Sigmoid colon (tissue), 7 donors: ENCODE results near the gene RPS6KA2. TPM values are rescaled to one million over a fixed set of nuclear protein-coding genes. Genes with fewer than 3 reads are reported as not detected.

Source experiments
- DNase-seq: peaks from one replicate; pipeline ENCODE4 v3.0.0-alpha.2; 2019
- H3K27ac ChIP-seq, 4 donors: fragments of 200-600 bp; sonication (generic); one replicate each; pipeline ENCODE4 v1.5.1; 2016 to 2019; ENCODE audit warnings: mild to moderate bottlenecking in 1 of 4
- H3K27me3 ChIP-seq, 3 donors: fragments of 200-600 bp; sonication (generic); one replicate each; pipeline ENCODE4 v1.5.1; 2019; ENCODE audit warnings: mild to moderate bottlenecking in 1 of 3
- H3K36me3 ChIP-seq, 4 donors: fragments of 200-600 bp; sonication (generic); one replicate each; pipeline ENCODE4 v1.5.1; 2016 to 2019
- H3K4me1 ChIP-seq, 4 donors: fragments of 200-600 bp; sonication (generic); one replicate each; pipeline ENCODE4 v1.5.1; 2017 to 2019
- H3K4me3 ChIP-seq, 4 donors: fragments of 200-600 bp; sonication (generic); one replicate each; pipeline ENCODE4 v1.5.1; 2017 to 2019; ENCODE audit warnings: mild to moderate bottlenecking in 2 of 4, moderate library complexity in 1 of 4
- H3K9me3 ChIP-seq, 4 donors: fragments of 200-600 bp in 3 of 4; sonication (generic) in 3 of 4; one replicate each; pipeline versions ENCODE4 v1.5.1 to v1.6.1; 2013 to 2019
- EP300 ChIP-seq, 4 donors: sonication (generic); formaldehyde crosslinking; IDR thresholded peaks; one replicate each; pipeline ENCODE4 v1.6.1; 2017; ENCODE audit warnings: antibody characterized with exemption in 4 of 4
- POLR2A ChIP-seq, 2 donors: fragments of 450-650 bp; IDR thresholded peaks; one replicate each; pipeline ENCODE4 v1.6.1; 2016; ENCODE audit warnings: antibody characterized with exemption in 2 of 2, mild to moderate bottlenecking in 2 of 2, moderate library complexity in 2 of 2
- POLR2AphosphoS5 ChIP-seq, 4 donors: sonication (generic); formaldehyde crosslinking; IDR thresholded peaks; one replicate each; pipeline ENCODE4 v1.6.1; 2017; ENCODE audit warnings: antibody characterized with exemption in 4 of 4
- WGBS, 2 donors: extraction: QIAGEN DNeasy Blood & Tissue Kit; methylation state at CpG; one replicate each; pipeline ENCODE4 v1.1.7; 2013; 5-methylcytosine and 5-hydroxymethylcytosine counted together
- intact Hi-C: fragments of 100-400 bp; cut with DNase I; formaldehyde crosslinking; loops from one replicate; pipeline ENCODE4 v1.15.1; 2023
- polyA plus RNA-seq, 3 donors: library from polyadenylated mRNA; stranded (reverse); fragments of 200-250 nt; gene quantifications; one replicate each; pipeline ENCODE4 v1.2.3, GENCODE V29; 2013
- total RNA-seq, 4 donors: library from RNA; depleted of rRNA; stranded (reverse); fragments of >200 nt; gene quantifications; one replicate each; pipeline ENCODE4 v1.1.0, GENCODE V29; 2016
- TF ChIP-seq, protein P1 (sequence below), 4 experiments: fragments of 450-650 bp in 3 of 4; fragments of 200-600 bp in 1 of 4; IDR thresholded peaks; one replicate each; pipeline ENCODE4 v1.5.1; 2016 to 2019; ENCODE audit warnings: antibody characterized with exemption in 4 of 4, mild to moderate bottlenecking in 3 of 4, moderate library complexity in 2 of 4
- donor health status: healthy with polysubstance abuse.
- donor health status: Bipolar disorder and iron deficiency.
- donor health status: healthy.

Gene RPS6KA2
- total and polyA plus RNA-seq, 7 donors = 6.5 to 44.7 (median 27.8) TPM

- Histone ChIP-seq H3K27me3 (no peaks in the 10 kb centered on the region), H3K27ac (no peak overlapping the region), H3K9me3 (no peaks in the 10 kb centered on the region), H3K4me3 (no peak overlapping the region), H3K4me1 (peaks cover 0 to 8% (median 4%) of the 10 kb centered on the region in 4 donors), H3K36me3 (no peaks in the 10 kb centered on the region)
- DNase-seq = no peak
- intact Hi-C loops = no loop called here
- TF ChIP-seq POLR2A (IDR thresholded peaks at IDR 0.05) (no peak), POLR2AphosphoS5 (IDR thresholded peaks at IDR 0.05) (no peak), EP300 (IDR thresholded peaks at IDR 0.05) (no peak)
- TF ChIP-seq, protein P1, sequence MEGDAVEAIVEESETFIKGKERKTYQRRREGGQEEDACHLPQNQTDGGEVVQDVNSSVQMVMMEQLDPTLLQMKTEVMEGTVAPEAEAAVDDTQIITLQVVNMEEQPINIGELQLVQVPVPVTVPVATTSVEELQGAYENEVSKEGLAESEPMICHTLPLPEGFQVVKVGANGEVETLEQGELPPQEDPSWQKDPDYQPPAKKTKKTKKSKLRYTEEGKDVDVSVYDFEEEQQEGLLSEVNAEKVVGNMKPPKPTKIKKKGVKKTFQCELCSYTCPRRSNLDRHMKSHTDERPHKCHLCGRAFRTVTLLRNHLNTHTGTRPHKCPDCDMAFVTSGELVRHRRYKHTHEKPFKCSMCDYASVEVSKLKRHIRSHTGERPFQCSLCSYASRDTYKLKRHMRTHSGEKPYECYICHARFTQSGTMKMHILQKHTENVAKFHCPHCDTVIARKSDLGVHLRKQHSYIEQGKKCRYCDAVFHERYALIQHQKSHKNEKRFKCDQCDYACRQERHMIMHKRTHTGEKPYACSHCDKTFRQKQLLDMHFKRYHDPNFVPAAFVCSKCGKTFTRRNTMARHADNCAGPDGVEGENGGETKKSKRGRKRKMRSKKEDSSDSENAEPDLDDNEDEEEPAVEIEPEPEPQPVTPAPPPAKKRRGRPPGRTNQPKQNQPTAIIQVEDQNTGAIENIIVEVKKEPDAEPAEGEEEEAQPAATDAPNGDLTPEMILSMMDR (IDR thresholded peaks at IDR 0.05) = no peak
- WGBS, 2 donors = 94 to 96% methylated on average over 19 of the region's 19 CpGs
These were observed 81.7 kb downstream of the RPS6KA2 start for GRCh38 chr6:166545156-166546034.

DNA sequence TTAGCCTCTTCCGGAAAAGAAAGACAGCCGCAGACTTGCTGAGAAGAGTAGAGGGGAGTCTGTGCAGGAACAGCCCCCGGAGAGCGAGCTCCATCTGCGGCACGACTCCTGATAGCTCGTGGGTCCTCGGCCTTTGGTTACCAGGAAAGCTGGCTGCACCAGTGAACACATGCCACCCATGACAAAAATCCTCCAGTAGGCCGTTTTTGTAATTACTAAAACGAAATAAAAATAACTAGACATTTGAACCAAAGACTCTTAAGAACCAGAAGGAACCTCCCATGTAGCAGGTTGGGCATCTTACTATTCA is 82.8 kb downstream of the RPS6KA2 start:
- no peak for DNase-seq
- H3K4me3 ChIP-seq = no peak overlapping the region
- TF ChIP-seq POLR2AphosphoS5 (IDR thresholded peaks at IDR 0.05) (no peak), EP300 (IDR thresholded peaks at IDR 0.05) (no peak), POLR2A (IDR thresholded peaks at IDR 0.05) (no peak)
- TF ChIP-seq, protein P1 (IDR thresholded peaks at IDR 0.05) = no peak
- intact Hi-C loops = no loop called here
- 93 to 94% methylated on average over 10 of the region's 10 CpGs for WGBS, 2 donors
- peaks cover 0 to 8% (median 4%) of the 10 kb centered on the region in 4 donors for H3K4me1 ChIP-seq
- no peaks in the 10 kb centered on the region for H3K27me3 ChIP-seq
- no peaks in the 10 kb centered on the region for H3K36me3 ChIP-seq
- H3K27ac ChIP-seq = no peak overlapping the region
- H3K9me3 ChIP-seq = no peaks in the 10 kb centered on the region

- peaks cover 0 to 8% (median 4%) of the 10 kb centered on the region in 4 donors for H3K4me1 ChIP-seq
- no peaks in the 10 kb centered on the region for H3K9me3 ChIP-seq
- H3K27me3 ChIP-seq = no peaks in the 10 kb centered on the region
- no peak overlapping the region for H3K4me3 ChIP-seq
- no peaks in the 10 kb centered on the region for H3K36me3 ChIP-seq
- intact Hi-C loops = no loop called here
- DNase-seq = no peak
- 91 to 94% methylated on average over 9 of the region's 9 CpGs for WGBS, 2 donors
- H3K27ac ChIP-seq = no peak overlapping the region
- TF ChIP-seq, protein P1 (IDR thresholded peaks at IDR 0.05) = no peak
- TF ChIP-seq POLR2A (IDR thresholded peaks at IDR 0.05) = no peak
- no peak for TF ChIP-seq EP300 (IDR thresholded peaks at IDR 0.05)
- no peak for TF ChIP-seq POLR2AphosphoS5 (IDR thresholded peaks at IDR 0.05)
These were observed 83.3 kb downstream of the RPS6KA2 start for GRCh38 chr6:166543603-166544295.

DNA sequence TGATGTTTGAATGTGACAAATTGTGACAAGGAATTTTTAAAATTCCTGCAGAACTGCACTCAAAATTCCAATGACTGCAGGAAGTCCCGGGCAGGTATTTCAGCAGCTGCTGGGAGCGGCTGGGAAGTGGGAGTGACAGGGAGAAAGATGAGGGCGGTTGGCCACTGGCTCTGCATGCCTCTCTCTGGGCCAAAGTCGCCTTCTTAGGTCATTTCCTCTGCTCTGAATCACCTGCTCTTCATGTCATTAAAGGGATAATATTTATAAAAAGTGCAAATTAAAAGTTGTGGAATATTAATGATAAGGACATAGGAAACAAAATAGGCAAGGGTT is 84.5 kb downstream of the RPS6KA2 start:
- no peaks in the 10 kb centered on the region for H3K9me3 ChIP-seq
- H3K36me3 ChIP-seq = no peaks in the 10 kb centered on the region
- TF ChIP-seq, protein P1 (IDR thresholded peaks at IDR 0.05) = no peak
- TF ChIP-seq POLR2AphosphoS5 (IDR thresholded peaks at IDR 0.05) (no peak), POLR2A (IDR thresholded peaks at IDR 0.05) (no peak), EP300 (IDR thresholded peaks at IDR 0.05) (no peak)
- DNase-seq = no peak
- intact Hi-C loops = no loop called here
- peak overlapping the region in 1 of 4 donors; percentile 47 for H3K27ac ChIP-seq
- H3K27me3 ChIP-seq = no peaks in the 10 kb centered on the region
- WGBS, 2 donors = 13 to 58% methylated on average over 4 of the region's 4 CpGs
- no peak overlapping the region for H3K4me3 ChIP-seq
- peaks cover 0 to 8% (median 4%) of the 10 kb centered on the region in 4 donors for H3K4me1 ChIP-seq
